Osteoblast (primary cell): ENCODE measurements around the gene NAA30. TPM values are rescaled to one million over a fixed set of nuclear protein-coding genes. Genes with fewer than 3 reads are reported as not detected.

Experiments
- DNase-seq: peaks from one replicate; pipeline ENCODE4 v3.0.0; 2011; ENCODE audit warnings: low spot score, mixed read lengths; ENCODE audit not compliant: insufficient read length; ENCODE audit errors: missing footprints
- H2AFZ ChIP-seq: 2 replicates; pipeline ENCODE4 v1.6.0; 2011; ENCODE audit warnings: mild to moderate bottlenecking, low read length
- H3K27ac ChIP-seq: 2 replicates; pipeline ENCODE4 v1.5.1; 2011; ENCODE audit warnings: mild to moderate bottlenecking, low read depth, low read length, moderate library complexity
- H3K27me3 ChIP-seq: 2 replicates; pipeline ENCODE4 v1.6.0; 2012; ENCODE audit warnings: mild to moderate bottlenecking, control low read depth, inconsistent platforms, low read length, moderate library complexity; ENCODE audit not compliant: insufficient read depth
- H3K36me3 ChIP-seq: 2 replicates; pipeline ENCODE4 v1.5.1; 2011; ENCODE audit warnings: mild to moderate bottlenecking, low read length, control low read depth, moderate library complexity; ENCODE audit not compliant: insufficient read depth
- H3K4me1 ChIP-seq: 2 replicates; pipeline ENCODE4 v1.5.1; 2011; ENCODE audit warnings: mild to moderate bottlenecking, low read length, control low read depth, moderate library complexity; ENCODE audit not compliant: insufficient read depth
- H3K4me2 ChIP-seq: 2 replicates; pipeline ENCODE4 v1.6.0; 2011; ENCODE audit warnings: mild to moderate bottlenecking, low read length; ENCODE audit not compliant: insufficient read depth
- H3K4me3 ChIP-seq: fragments of 200-600 bp; sonication (generic); 3 replicates; pipeline ENCODE4 v1.5.1; 2012; ENCODE audit warnings: mild to moderate bottlenecking, low read length, inconsistent platforms; ENCODE audit not compliant: insufficient read depth
- H3K79me2 ChIP-seq: 2 replicates; pipeline ENCODE4 v1.6.0; 2012; ENCODE audit warnings: mild to moderate bottlenecking, low read length, control low read depth, inconsistent platforms; ENCODE audit not compliant: insufficient read depth
- H3K9me3 ChIP-seq: 2 replicates; pipeline ENCODE4 v1.5.1; 2011; ENCODE audit warnings: low read depth, low read length, control low read depth
- H4K20me1 ChIP-seq: 2 replicates; pipeline ENCODE4 v1.6.0; 2012; ENCODE audit warnings: mild to moderate bottlenecking, low read length, control low read depth; ENCODE audit not compliant: insufficient read depth
- total RNA-seq: library from RNA; depleted of rRNA; stranded (reverse); fragments of >200 nt; gene quantifications from 2 replicates; pipeline ENCODE4 v1.2.3, GENCODE V29; 2012
- TF ChIP-seq, protein P1 (sequence below): IDR thresholded peaks from 2 replicates; pipeline ENCODE4 v1.5.1; 2011; ENCODE audit warnings: mild to moderate bottlenecking, low read depth, low read length, moderate library complexity; ENCODE audit errors: extremely low read depth

The NAA30 gene
- total RNA-seq, 1 donor: 19.5 TPM

DNA sequence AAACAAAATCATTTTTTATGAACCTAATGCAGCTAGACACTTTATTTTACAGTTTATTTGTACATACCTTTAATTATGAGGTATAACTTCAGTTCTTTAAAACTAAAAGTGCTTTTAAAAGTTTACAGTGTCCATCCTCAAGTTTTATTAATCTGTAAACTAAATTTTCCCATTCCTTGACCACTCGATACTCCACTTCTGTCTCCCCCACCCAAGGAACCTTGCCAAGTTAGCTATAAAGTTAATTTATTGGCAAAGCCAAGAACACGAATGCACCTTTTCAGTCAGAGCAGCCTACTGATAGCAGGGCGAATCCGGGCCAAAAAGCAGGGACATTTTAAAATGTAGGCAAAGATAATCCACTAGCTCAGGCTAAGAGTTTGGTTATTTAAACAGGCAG lies 29.6 kb downstream of the NAA30 start:
- Histone ChIP-seq H3K27me3 (no peaks in the 10 kb centered on the region), H3K79me2 (no peaks in the 10 kb centered on the region), H2AFZ (no peak overlapping the region), H3K4me2 (no peak overlapping the region), H3K4me3 (no peak overlapping the region), H3K27ac (no peak overlapping the region), H3K36me3 (no peaks in the 10 kb centered on the region), H4K20me1 (no peaks in the 10 kb centered on the region), H3K9me3 (no peaks in the 10 kb centered on the region), H3K4me1 (no peaks in the 10 kb centered on the region)
- TF ChIP-seq, protein P1, sequence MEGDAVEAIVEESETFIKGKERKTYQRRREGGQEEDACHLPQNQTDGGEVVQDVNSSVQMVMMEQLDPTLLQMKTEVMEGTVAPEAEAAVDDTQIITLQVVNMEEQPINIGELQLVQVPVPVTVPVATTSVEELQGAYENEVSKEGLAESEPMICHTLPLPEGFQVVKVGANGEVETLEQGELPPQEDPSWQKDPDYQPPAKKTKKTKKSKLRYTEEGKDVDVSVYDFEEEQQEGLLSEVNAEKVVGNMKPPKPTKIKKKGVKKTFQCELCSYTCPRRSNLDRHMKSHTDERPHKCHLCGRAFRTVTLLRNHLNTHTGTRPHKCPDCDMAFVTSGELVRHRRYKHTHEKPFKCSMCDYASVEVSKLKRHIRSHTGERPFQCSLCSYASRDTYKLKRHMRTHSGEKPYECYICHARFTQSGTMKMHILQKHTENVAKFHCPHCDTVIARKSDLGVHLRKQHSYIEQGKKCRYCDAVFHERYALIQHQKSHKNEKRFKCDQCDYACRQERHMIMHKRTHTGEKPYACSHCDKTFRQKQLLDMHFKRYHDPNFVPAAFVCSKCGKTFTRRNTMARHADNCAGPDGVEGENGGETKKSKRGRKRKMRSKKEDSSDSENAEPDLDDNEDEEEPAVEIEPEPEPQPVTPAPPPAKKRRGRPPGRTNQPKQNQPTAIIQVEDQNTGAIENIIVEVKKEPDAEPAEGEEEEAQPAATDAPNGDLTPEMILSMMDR: no peak
- DNase-seq: no peak

DNA sequence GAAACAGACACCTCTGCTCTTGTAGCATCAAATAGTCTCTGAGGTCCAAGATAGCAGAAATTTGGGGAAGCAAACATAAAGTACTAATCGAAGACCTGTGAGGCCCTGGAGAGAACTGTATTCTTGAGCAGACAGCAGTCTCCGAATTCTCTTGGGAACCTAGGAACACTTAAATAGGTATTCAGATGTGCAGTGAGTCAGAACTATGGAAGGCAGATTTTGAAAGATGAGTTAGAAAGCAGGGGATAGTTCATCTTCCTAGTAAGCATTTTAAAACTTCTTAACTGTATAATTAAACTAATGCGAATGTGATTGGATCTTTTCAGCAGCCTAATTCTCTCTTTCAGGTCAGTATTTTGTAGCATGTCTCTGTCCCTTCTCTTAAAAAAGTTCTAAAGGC lies 30.6 kb downstream of the NAA30 start:
- Histone ChIP-seq H2AFZ (no peak overlapping the region), H4K20me1 (no peaks in the 10 kb centered on the region), H3K27ac (no peak overlapping the region), H3K79me2 (no peaks in the 10 kb centered on the region), H3K4me3 (no peak overlapping the region), H3K4me1 (no peaks in the 10 kb centered on the region), H3K4me2 (no peak overlapping the region), H3K36me3 (no peaks in the 10 kb centered on the region), H3K9me3 (no peaks in the 10 kb centered on the region), H3K27me3 (no peaks in the 10 kb centered on the region)
- DNase-seq: no peak
- TF ChIP-seq, protein P1: no peak

DNA sequence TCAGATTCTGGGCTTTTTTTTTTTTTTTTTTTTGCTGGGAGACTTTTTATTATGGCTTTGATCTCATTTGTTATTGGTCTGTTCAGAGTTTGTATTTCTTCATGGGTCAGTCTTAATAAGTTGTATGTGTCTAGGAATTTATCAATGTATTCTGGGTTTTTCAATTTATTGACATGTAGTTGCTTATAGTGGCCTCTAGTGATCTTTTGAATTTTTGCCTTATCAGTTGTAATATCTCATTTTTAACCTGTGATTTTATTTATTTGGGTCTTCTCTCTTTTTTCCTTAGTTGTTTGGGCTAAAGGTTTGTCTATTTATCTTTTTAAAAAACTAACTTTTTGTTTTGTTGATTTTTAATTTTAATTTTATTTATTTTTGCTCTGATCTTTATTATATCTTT lies 45.5 kb downstream of the NAA30 start:
- Histone ChIP-seq H3K27me3 (no peaks in the 10 kb centered on the region), H3K27ac (no peak overlapping the region), H3K4me2 (no peak overlapping the region), H3K9me3 (no peaks in the 10 kb centered on the region), H2AFZ (no peak overlapping the region), H4K20me1 (no peaks in the 10 kb centered on the region), H3K4me3 (no peak overlapping the region), H3K36me3 (no peaks in the 10 kb centered on the region), H3K79me2 (no peaks in the 10 kb centered on the region), H3K4me1 (no peaks in the 10 kb centered on the region)
- DNase-seq: no peak
- TF ChIP-seq, protein P1: no peak

DNA sequence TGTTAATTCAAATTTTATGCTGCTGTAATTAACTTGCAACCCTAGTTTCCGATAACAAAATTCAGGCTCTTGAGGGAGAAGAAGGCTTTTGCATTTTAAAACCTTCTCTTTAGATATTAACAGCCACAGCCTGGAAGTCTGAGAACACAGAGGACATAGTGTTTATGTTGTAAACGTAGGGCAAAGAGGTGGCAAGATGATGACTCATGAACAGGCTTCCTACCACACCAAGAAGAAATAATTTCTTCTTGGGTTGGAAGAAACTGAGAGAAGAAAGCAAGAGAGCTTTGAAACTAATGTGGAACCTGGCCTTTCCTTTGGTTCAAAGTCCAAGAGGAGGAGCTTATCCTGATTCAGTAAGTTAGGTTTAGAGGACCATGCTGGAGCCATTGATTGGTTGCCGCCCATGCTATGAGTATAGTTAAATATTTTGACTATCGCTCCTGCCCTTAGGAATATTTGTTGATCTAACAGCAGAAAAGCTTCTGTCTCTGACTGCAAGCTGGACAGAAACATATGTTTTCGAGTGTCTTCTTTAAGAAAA lies 71.5 kb downstream of the NAA30 start:
- H3K36me3 ChIP-seq: no peaks in the 10 kb centered on the region
- TF ChIP-seq, protein P1: no peak
- no peaks in the 10 kb centered on the region for H3K4me1 ChIP-seq
- H3K4me3 ChIP-seq: no peak overlapping the region
- no peak for DNase-seq
- H3K9me3 ChIP-seq: no peaks in the 10 kb centered on the region
- H3K27ac ChIP-seq: no peak overlapping the region
- H3K27me3 ChIP-seq: no peaks in the 10 kb centered on the region
- no peaks in the 10 kb centered on the region for H3K79me2 ChIP-seq
- no peak overlapping the region for H3K4me2 ChIP-seq
- no peak overlapping the region for H2AFZ ChIP-seq
- no peaks in the 10 kb centered on the region for H4K20me1 ChIP-seq
